Panc1 (cell line): Measurements from ENCODE around the gene EEF1A1.

Experiments
- CTCF ChIP-seq: fragments of 450-650 bp; IDR thresholded peaks from 2 replicates; pipeline ENCODE4 v1.5.1; 2017; ENCODE audit warnings: mild to moderate bottlenecking
- POLR2AphosphoS5 ChIP-seq: IDR thresholded peaks from 2 replicates; pipeline ENCODE4 v1.6.1; 2012; ENCODE audit warnings: mild to moderate bottlenecking, low read depth, low read length, moderate library complexity
- TCF7L2 ChIP-seq: IDR thresholded peaks from 2 replicates; pipeline ENCODE4 v1.6.1; 2011; ENCODE audit warnings: mild to moderate bottlenecking, low read depth, low read length, inconsistent platforms

GRCh38 chr6:73566954-73567591 is 46.2 kb upstream of the EEF1A1 start:
- TF ChIP-seq TCF7L2, result no peak
- no peak for TF ChIP-seq CTCF
- TF ChIP-seq POLR2AphosphoS5, result no peak
